Panc1 (cell line): ENCODE results near the gene CAPZA3.

Source experiments
- CTCF ChIP-seq: fragments of 450-650 bp; IDR thresholded peaks from 2 replicates; pipeline ENCODE4 v1.5.1; 2017; ENCODE audit warnings: mild to moderate bottlenecking
- POLR2AphosphoS5 ChIP-seq: IDR thresholded peaks from 2 replicates; pipeline ENCODE4 v1.6.1; 2012; ENCODE audit warnings: mild to moderate bottlenecking, low read depth, low read length, moderate library complexity

DNA sequence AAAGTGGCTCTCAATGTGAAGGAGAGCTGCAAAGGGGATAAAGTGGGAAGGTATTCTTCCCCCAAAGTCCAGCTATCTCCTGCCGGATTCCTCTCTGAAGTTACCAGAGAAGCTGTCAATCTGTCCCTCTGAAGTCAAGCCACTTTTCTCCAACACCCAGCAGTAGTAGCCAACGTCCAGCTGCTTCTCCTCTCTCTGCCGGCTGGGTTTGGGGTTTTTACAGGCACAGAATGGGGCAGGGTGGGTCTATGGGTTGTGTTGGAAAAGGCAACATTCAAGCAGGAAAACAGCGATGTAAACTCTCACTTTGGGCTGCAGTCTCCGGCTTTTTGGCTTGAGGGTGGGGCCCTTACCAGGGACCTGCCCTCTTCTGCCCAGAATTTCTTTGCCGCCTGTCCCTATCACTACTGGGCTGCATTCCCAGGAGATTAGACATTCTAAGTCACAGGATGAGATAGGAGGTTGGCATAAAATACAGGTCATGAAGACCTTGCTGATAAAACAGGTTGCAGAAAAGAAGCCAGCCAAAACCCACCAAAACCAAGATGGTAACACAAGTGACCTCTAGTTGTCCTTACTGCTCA is 16.3 kb downstream of the CAPZA3 start:
- no peak for TF ChIP-seq CTCF
- no peak for TF ChIP-seq POLR2AphosphoS5
